CD4-positive, alpha-beta T cell treated with Interleukin-15 for 4 hours (primary cell): ENCODE results near the gene HPF1.
"Not testable (repeated sequence)": the region's sequence is repeated elsewhere in the genome, so short reads cannot be mapped to it uniquely, and the experiment has no call there.

Experiments
- DNase-seq: peaks from one replicate; pipeline ENCODE4 v3.0.0-alpha.2; 2020; ENCODE audit warnings: low spot score

The HPF1 gene

GRCh38 chr4:169757575-169758184, at the start of gene HPF1:
HPF1 (minus strand) TSS chr4:169757944; CDS start chr4:169757877, 67 bp downstream.
- DNase-seq = peak; percentile 92

DNA sequence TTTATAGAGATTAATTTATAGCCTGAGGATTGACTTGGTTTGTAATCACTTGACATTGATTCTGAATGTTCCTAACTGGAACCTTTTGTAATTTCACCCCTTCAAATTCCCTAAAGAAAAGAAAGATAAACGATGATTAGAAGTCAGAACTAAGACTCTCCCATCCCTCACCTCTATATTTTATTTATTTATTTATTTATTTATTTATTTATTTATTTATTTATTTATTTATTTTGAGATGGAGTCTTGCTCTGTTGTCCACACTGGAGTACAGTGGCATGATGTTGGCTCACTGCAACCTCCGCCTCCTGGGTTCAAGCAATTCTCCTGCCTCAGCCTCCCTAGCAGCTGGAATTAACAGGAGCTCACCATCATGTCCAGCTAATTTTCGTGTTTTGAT, 49.0 kb upstream of the HPF1 start:
- DNase-seq = not testable (repeated sequence)

DNA sequence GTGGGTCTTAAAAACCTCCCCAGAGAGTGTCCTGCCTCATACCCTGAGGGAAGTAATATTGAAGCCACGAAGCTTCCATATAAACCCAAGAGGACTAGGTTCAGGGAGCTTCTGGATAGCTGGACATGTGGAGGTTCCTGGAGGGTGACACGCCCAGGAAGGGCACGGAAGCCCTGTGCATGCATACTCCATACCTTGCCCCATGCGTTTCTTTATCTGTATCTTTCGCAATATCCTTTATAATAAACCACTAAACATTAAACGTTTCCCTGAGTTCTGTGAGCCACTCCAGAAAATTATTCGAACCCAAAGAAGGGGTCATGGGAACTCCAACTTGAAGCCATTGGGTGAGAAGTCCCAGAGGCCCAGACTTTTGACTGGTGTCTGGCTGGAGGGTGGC, 45.7 kb upstream of the HPF1 start:
- DNase-seq = no peak

GRCh38 chr4:169802873-169803272, 45.1 kb upstream of the HPF1 start:
- DNase-seq = no peak

DNA sequence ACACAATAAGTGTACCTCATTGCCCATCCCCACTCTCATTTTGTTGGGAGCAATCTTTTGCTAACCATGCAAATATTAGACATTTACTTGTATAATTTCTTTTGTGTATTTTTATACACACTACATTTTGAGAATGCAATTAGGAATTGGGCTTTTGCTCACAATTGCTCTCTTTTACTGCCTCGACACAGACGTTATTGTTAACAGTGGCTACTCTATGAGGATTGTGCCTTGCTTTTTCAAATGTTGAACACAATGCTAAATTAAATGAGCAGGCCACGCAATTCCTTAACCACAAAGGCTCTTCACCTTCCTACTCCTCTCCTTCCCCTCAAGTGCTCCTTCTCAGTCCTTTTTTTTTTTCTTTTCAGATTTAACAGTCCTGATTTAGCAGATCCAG, 42.8 kb upstream of the HPF1 start:
- DNase-seq = no peak

GRCh38 chr4:169799260-169799659, 41.5 kb upstream of the HPF1 start:
- DNase-seq = no peak

DNA sequence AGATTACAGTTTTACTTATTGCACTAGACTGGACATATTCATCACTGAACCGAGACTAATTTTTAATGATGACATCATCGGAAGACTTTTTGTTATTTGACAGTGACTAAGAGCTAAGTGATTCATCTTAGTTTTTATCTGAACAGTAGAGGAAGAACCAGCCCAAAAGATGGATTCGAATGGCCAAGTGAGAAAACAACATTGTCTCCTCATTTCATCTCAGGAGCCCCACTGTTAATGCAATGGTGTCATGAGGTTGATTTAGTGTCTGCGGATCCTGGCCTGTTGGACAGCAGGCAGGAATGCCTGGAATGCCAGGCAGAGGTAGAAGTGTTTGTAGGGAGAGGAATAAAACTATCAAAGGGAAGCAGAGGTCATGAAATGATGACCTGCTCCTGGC, 37.8 kb upstream of the HPF1 start:
- no peak for DNase-seq

DNA sequence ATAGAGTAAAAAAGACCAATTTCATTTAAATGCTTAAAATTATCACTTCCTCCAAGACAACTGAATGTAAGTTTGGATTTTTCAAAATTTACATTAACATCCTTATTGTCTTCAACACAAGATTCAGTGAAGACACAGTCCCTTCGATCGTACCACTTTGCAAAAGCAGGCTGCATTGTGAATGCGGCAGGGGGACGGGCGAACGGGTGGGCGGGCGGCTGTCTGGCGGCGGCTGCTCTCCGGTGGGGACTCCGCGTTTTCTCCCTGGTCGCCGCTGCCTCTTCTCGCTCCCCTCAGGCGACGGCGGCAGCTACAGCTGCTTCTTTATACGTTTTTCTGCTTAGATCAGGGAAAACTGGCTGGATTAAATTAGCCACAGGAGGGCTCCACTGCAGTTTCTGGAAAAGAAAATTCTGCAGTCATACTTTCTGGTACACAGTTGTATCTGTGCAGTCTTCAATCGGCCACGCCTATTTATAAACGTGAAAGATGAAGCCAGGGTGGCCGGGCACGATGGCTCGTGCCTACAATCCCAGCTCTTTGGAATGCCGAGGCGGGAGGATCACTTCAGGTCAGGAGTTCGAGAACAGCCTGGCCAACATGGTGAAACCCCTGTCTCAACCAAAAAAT, 33.9 kb upstream of the HPF1 start:
- DNase-seq = no peak

- DNase-seq = no peak
Observed at GRCh38 chr4:169791062-169791461, 33.3 kb upstream of the HPF1 start.

- DNase-seq = peak; percentile 25
Observed at GRCh38 chr4:169774466-169775445, 17.0 kb upstream of the HPF1 start.

DNA sequence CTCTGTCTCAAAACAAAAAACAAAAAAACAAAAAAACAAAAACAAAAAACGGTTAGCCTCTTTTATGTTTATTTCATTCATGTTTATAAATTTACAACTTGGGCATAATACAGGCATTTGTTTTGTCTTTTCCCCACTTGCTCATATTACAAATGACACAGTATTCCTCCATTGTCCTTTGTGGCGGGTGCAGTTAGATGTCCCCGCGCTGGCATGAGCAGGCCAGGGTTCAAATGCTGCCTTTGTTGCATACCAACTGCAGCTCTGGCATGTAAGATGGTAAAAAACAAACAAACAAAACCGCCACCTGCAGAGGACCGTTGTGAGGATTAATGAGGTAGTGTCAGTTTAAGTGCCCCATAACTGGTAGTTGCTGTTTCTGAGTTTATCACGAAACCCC, 16.1 kb upstream of the HPF1 start:
- no peak for DNase-seq

DNA sequence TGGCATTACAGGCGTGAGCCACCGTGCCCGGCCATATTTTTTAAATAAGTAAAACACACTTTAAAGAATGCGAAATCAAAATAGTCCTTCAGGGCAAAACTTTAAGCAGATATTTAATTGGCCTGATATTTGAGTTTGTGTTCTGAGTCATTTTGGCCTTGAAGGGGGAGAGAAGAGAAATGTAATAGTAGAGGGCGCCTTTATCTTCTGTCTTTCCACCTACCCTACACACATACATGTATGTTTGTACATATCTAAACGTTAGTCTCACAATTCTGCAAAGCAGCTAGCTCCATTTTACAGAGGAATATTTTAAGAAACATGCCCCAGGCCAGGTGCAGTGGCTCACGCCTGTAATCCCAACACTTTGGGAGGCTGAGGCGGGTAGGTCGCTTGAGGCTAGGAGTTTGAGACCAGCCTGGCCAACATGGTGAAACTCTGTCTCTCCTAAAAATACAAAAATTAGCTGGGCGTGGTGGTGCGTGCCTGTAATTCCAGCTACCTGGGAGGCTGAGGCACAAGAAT, 13.9 kb upstream of the HPF1 start:
- not testable (repeated sequence) for DNase-seq

GRCh38 chr4:169770416-169770815, 12.7 kb upstream of the HPF1 start:
- DNase-seq = no peak

GRCh38 chr4:169768385-169768784, 10.6 kb upstream of the HPF1 start:
- no peak for DNase-seq

DNA sequence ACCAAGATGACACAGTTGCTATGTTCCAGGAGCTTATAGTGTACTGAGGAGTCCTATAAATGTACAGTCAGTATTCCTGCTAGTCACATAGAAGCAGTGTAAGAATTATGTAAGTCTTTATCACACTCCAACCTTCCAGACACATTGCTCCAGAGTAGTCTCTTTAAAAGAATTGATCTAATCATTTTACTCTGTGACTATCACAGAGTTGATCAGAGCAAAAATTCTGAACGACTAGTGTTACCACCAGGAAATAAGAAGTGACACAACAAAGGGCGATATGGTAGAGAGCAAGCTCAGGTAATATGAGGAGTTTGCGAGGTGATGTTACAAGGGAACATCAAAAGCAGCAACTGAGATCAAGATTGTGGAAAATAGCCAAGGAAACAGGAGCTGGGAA, 9.0 kb upstream of the HPF1 start:
- DNase-seq = no peak

DNA sequence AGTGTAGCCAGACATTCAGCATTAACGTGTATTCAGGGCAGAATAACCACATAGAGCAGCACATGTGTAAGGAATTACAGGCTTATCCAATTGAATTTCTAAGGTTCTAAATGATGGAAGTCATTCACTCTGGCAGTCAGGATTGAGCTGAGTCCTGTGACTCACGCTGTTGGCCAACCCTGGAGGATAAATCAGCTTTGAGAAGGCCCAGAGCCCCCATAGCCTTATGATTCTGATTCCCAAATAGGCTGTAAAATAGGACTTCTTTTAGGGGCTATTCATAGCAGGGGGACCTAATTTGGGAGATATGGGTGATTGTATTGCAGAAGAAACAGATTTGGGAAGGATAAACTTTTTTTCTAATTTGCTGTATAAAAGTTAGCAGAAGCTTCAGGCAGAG, 8.1 kb upstream of the HPF1 start:
- DNase-seq = no peak

GRCh38 chr4:169761846-169762245, 4.1 kb upstream of the HPF1 start:
- DNase-seq = no peak

GRCh38 chr4:169758401-169758962, 738 bp upstream of the HPF1 start:
- DNase-seq = no peak

DNA sequence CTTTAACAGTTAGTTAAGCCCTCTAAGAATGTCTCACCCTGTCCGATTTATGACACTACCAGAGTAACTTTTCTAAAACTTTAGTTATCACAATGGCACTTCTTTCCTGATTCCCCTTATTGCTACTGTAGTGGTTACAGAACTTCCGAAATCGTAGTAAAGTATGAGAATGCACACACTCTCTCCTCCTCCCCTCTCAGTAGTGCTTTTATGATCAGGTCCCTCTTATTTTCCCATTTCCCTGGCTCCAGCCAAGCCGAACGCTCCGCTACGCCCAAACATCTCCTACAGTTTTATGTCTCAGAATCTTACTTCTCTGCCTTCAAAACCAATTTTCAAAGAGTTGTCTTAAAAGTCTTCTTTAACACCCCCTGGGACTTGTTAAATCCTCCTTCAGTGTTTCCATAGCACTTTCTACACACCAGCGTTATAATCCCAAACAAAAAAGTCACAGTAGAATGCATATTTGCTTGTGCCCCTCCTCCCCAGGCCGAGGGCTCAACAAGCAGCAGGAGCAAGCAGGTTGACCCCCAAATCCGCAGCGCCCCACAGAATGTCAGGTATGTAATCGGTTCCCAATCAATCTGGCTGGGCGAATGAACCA, 671 bp downstream of the HPF1 start:
- no peak for DNase-seq

GRCh38 chr4:169745291-169745690, 12.5 kb downstream of the HPF1 start:
- no peak for DNase-seq

DNA sequence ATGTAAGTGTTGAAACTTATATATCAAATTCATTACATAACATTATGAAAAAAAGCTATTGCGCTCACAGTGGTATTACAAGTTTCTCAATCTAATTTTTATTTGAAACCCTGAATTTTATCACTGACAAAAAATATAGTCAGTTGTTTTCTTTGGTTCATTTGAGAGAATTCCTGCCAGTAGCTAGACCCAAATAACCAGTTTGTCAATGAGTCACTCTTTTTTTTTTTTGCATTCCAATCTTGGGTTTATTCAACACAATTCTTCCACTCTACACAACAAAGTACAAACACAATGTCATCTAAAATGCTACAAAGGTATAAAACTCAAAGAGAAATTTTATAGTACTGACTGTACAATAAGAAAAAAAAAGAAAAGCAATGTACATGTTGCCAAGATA, 13.1 kb downstream of the HPF1 start:
- no peak for DNase-seq

GRCh38 chr4:169741569-169741968, 16.2 kb downstream of the HPF1 start:
- DNase-seq = no peak
